ENCODE measurements around the gene SPO11.

DNA sequence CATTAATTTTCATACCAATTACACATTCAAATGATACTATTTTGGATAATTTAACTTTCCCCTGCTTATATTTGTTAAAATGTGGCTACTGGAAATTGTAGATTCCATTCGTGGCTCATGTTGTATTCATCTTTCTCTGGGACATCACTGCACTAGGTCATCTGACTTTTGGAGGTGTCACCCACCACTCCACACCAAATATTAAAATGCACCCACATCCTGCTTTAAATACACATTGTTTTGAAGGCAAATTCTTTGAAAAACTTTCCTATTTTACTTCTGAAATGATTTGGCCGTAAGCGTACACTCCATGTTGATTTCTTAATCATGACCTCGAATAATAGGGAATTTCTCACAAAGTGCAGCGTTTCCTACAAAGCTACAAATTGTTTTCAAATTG lies 52.9 kb downstream of the SPO11 start:
- TF ChIP-seq, protein P1, sequence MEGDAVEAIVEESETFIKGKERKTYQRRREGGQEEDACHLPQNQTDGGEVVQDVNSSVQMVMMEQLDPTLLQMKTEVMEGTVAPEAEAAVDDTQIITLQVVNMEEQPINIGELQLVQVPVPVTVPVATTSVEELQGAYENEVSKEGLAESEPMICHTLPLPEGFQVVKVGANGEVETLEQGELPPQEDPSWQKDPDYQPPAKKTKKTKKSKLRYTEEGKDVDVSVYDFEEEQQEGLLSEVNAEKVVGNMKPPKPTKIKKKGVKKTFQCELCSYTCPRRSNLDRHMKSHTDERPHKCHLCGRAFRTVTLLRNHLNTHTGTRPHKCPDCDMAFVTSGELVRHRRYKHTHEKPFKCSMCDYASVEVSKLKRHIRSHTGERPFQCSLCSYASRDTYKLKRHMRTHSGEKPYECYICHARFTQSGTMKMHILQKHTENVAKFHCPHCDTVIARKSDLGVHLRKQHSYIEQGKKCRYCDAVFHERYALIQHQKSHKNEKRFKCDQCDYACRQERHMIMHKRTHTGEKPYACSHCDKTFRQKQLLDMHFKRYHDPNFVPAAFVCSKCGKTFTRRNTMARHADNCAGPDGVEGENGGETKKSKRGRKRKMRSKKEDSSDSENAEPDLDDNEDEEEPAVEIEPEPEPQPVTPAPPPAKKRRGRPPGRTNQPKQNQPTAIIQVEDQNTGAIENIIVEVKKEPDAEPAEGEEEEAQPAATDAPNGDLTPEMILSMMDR (IDR thresholded peaks at IDR 0.05): no peak
- TF ChIP-seq POLR2AphosphoS5 (IDR thresholded peaks at IDR 0.05): no peak

All from prostate gland (tissue), 2 donors.